Measurements from ENCODE around the gene ADRA2B.

DNA sequence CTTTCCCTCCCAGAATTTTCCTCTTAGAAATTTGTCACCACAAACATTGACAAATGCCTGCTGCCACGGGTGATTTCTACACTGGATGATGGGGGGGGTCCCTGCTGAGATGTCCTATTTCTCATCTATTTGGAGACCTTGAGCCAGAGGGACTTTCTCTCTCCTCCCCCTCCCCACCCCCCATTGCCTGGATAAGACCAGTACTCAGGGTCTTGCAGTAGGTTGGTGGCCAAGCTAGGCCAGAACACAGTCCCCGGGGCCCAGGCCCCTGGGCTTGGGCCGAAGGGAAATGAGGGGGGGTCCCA, 29.4 kb upstream of the ADRA2B start:
- TF ChIP-seq CTCF (IDR thresholded peaks at IDR 0.05) = no peak
- no peak for TF ChIP-seq POLR2A (IDR thresholded peaks at IDR 0.05)

All from lower leg skin (tissue), 3 donors.